Measurements from ENCODE around the gene QSOX1.

DNA sequence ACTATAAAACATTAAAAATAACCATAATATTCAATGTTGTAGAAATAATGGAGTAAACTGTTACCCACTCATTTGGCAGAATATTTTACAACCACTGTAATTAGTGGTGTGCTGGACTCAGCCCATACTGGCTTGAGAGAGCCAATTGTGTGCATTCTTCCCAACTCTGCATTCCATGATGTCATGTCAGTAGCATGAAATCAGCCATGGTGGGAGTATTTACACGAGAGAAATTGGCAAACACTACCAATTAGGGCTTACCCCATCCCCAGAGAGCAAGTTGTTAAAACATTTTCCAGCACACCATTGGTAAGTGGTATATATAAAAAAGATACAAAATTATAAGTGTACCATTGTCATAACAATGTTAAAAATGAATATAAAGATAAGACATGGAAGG, 19.1 kb upstream of the QSOX1 start:
- no peak for TF ChIP-seq YY1 (IDR thresholded peaks at IDR 0.05; ENCODE audit: insufficient read depth, insufficient read length)
- no peak for TF ChIP-seq ZNF274 (IDR thresholded peaks at IDR 0.05; ENCODE audit: low read depth, low read length)
- no peak for TF ChIP-seq SUZ12 (IDR thresholded peaks at IDR 0.05; ENCODE audit: extremely low read depth, insufficient read depth, insufficient read length)
